Activated CD4-positive, alpha-beta T cell treated with anti-CD3 and anti-CD28 coated beads, Interleukin-2, amount 50 U/mL, for 1 hour (primary cell): ENCODE measurements around the gene C17orf113.
"Not testable (repeated sequence)": the region's sequence is repeated elsewhere in the genome, so short reads cannot be mapped to it uniquely, and the experiment has no call there.

Experiments
- DNase-seq: peaks from one replicate; pipeline ENCODE4 v3.0.0-alpha.2; 2020

Gene C17orf113

DNA sequence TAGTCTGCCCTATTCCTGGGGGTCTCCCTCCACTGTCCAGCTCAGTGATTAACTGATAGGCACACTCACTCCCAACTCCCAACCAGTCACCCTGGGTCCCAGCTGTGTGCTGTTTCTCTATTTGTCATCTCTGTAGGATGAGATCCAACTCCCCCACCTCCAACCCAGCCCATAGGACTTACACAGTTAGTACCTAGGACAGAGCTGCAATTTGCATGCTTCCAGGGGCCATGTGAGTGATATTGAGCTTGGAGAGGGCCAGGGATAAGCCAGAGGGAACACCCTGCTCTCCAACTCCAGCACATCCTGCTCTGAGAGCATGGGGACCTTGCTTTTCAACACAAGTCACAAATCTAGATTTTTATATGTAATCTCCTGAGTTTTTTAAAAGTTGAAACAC is 8.8 kb downstream of the C17orf113 start:
- no peak for DNase-seq

DNA sequence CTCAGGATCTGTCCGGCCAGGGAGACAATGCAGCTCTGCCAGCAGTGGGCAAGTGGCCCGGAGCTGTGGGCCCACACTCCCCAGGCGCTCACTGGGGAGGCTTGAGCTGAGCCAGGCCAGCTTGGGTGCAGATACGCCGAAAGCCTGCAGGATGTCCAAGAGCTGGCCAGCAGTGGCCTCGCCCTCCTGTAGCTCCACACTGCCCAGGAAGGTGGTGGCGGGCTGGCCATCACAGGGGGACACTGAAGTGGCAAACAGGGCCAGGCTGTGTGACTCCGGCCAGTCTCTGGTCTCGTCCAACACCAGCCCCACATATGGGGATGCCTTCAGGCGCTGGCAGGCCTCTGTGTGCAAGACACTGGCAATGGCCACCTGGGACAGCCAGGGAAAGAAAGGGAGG is 9.6 kb downstream of the C17orf113 start:
- DNase-seq = no peak

DNA sequence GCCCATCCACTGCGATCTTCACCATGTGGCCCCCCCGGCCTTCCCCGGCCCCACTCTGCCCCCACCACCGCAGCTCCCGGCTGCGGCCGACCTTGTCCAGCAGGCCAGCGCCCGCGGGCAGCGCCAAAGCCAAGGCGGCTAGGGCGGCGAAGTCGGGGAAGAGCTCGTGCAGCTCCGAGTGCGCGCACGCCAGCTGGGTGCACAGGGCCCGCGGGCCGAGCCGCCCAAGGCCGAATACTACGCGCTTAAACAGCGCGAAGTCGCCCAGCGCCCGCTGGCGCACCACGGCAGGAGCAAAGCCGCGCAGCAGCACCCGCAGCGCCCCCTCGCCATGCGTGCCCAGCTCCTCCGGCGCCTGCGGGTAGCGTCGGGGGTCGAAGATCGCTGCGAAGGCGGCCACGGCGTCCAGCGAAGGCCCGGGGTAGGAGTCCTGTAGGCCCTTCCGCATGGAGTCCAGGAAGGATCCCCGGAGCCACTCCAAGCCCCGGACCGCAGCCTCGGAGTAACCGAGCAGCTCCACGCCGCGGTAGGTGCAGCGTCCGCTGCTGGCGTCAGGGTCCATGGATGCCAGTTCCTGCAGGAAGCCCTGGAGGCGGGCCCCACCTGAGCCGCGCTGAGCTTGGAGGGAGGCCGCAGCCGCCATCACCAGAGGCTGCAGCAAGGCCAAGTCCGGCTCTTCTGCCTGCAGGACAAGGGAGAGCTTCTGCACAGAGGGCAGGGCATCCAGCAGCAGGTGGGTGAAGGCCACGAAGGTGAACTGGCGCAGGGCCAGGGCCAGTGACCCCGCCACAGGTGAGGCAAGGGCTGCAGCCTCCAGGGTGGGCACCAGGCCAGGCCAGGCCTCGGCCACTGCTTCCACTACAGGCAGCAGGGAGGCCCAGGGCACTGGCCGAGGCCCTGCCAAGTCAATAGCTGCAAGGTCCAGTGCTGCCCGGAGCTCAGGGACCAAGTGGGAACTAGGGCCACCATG is 10.3 kb downstream of the C17orf113 start:
- no peak for DNase-seq

DNA sequence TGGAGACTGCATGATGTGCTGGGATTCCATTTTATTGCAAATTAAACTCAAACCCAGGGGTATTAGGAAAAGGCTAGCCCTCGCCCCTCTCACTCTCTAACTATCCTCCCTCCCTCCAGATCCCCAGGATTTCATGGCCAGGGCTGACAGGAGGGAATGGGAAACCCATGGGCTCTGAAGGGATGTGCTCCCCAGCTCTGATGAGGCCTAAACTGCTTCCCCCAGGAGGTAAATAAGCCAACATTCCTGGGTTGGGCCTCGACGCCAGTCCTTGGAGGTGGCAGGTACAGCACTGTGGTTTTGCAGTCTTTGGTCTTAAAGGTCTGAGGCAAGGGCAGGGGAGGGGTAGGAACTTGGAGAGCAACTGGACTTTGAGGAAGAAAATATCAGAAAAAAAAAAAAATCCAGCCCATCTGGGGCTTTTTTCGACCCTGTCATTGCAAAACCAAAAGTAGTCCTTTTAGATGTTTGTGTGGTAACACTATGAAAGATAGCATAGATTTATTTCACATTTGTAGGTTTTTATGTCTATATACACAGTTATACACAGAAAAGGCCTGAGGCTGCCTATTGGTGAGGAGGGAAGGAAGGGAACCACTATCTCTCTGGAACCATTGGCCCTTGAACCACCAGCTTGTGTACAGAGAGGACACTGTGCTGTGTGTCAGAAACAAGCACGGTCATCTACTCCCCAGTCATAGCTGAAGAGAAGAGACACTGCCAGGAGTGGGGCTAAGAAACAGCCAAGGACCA is 12.0 kb downstream of the C17orf113 start:
- DNase-seq = no peak

DNA sequence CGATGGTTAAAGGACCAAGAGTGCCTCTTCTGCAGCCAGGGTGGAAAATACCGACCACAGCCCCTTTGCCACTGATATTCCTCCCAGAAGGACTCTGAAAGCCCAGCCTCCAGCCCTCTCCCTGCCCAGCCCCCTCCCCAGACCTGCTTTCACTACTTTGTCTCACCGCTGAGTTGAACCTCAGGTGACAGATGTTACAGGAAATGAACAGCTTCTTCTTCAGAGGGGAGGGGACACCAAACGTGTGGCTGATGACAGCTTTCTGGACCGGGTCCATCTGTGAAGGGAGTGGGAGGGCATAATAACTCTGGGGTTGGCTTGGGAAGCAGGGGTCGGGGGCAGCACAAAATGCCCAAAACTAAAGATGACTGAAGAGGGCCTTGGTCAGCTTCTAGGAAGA is 16.3 kb downstream of the C17orf113 start:
- no peak for DNase-seq

DNA sequence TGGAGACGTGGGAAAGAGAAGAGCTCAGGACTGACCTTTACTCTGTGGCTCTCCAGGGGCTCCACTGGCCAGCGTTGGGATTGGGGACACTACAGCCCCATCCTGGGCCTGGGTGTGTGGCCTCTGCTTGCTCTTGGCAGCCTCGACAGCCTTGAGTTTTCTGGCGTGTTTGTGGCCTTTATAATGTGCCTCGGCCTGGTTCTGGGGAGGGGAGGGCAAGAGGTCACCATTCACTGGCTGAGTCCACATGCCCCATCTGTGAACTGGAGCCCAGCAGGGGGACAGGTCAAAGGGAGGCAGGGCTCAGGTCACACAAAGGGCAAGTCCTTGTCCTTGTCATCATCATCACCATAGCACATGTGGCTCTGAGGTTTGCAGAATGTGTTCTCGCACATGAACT is 18.8 kb downstream of the C17orf113 start:
- DNase-seq = no peak

DNA sequence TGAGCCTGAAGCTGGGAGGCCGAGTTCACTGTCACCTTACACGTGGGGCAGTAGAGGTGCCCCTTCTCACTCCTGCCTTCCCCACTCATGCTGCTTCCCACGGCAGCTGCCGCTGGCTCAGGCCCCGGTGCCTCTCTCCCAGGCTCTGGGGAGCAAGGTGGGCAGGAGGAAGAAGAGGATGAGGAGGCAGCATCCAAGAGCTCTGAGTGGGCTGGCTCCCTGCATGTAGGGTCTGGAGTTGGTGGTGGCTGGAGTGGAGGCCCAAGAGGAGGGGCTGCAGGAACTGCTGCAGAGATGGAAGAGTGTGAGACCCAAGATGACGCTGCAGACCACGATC is 21.6 kb downstream of the C17orf113 start:
- DNase-seq = no peak

DNA sequence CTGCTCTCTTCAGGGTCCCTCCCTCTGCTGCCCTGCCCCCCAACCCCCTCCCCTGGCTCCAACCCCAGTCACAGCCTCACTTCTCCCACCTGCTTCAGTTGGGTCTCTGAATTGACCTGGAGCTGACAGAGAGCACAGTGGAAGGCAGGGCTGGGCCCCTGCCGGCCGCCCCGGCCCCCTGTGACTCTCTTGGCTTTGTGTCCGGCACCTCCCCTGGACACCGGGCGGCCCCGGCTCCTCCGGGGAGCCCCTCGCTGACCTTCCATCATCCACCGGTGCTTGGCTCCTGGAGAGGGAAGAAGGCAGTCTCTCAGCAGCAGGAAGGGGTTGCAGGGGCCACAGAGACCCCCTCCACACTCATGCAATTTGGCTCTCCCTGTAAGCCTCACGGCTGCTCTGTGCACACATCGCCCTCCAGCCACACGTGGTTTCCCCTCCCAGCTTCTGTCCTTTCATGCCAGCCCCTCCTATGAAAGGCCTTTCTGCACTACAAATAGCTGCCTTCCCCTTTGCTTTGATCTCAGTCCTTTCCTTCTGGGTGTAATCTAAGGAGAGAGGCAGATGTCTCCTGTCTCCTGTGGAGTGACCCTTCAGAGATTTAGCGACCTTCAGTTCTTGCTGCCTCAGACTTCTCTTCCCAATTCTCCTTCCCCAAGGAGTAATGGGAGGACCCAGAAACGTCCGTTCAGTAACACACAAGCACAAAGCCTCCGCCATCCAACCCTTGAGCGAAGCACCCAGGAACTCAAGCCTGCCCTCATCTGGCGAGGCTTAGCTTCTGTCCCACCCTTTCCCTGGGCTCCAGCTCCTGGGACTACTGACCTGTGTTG is 22.2 kb downstream of the C17orf113 start:
- DNase-seq = no peak

DNA sequence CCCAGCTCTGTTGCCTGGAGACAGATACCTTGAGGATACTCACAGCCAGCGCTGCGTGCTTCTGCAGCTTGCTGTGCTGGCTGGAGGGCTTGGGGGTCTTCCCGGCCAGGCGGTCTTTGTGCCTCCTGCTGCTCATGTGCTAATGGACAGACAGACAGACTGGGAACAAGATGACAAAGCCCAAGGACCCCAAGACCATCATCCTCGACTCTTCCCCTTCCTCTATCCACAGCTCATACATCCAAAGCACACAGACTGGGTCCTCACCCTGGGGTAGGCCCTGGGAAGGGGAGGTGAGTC is 22.9 kb downstream of the C17orf113 start:
- DNase-seq = no peak

DNA sequence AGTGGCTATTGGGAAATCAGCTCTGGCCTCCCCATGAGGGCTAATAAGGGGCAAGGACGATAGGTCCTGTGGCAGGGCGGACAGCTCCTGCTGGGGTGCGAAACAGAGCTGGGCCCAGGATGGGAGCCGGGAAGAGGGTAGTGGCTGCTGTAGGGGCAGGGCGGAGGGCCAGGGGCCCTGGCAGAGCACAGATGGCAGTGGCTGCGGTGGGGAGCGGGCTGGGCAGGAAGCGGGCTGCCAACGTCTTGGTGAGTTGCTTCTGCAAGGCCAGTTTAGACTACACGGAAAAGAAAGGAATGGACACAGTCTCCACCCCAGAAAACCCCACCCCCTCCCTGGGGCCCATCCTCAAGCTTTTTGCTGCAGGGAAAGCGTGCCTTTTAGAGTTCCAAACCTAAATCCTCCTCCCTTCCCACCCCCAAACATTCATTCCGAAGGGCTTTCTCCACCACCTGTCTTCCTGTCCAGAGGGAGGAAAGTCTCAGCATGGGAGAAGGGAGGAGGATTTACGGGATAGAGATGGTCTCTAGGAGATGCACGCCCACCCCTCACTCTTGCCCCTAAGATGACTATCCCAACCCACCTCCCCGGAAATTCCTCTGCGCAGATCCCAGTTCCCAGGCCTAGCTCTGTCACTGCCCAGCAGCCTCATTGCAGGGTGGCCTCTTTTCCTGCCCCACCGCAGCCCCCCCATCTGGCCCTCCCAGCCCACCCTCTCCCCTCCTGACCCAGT is 23.4 kb downstream of the C17orf113 start:
- no peak for DNase-seq

DNA sequence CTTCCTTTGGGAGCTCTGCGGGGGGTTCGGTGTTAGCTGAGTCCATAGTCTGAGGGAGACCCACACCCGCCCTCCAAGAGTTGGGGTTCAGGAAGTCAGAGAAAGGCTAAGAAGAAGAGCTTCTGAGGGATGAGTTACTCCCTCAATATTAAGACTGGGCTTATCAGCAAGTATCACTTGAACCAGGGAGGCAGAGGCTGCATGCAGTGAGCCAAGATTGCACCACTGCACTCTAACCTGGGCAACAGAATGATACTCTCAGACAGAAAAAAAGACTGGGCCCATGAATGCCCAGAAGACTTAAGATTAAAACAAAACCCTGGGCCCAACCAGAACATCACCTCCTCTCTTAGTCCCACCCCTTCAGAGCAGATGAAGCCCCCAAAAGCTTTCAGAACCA is 24.5 kb downstream of the C17orf113 start:
- DNase-seq = no peak

DNA sequence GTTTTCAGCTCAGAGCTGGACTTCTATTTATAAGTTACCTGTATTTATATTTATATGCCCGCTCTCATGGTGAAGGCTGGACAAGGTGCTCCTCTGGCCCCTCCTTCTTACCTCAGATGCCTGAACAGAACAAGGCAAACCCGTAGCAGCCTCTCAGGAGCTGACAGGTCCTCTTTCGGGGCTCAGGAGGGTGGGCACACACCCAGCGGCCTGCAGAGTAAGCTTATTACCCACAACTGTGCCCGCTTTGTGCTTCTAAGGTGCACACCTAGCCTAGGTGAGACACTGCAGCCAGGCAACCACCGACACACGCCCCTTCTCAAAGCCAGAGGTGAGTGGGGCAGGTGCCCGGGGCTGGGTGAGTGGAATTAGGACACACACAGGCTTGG is 25.2 kb downstream of the C17orf113 start:
- DNase-seq = no peak

DNA sequence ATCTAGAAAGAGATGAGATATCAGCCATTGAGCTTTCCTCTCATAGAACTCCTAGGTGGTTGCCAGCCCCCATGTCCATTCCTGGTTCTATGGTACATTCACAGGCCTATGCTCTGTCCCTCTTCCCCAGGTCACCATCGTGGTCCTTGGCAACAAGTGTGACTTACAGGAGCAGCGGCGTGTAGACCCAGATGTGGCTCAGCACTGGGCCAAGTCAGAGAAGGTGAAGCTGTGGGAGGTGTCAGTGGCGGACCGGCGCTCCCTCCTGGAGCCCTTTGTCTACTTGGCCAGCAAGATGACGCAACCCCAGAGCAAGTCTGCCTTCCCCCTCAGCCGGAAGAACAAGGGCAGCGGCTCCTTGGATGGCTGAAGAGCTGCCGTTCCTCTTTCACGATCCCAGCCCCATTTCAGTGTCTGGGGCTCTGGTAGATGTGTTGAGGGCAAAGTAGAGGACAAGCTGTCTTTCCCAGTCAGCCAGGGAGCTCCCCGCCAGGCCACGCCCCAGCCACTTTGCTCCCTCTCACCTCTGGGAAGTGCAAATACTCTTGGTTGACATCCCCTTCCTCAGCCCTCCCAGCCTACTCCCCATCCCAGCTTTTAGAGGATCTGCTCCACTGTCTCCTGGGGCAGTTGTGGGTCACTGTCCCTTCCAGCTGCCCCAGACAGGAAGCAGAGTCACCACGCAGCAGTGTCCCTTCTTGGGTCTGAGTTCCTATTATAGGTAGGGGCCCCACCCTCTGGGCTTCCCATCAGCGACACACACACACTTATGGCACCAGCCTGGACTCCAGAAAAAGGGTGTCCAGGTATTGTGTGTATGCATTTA is 26.7 kb downstream of the C17orf113 start:
- DNase-seq = no peak

DNA sequence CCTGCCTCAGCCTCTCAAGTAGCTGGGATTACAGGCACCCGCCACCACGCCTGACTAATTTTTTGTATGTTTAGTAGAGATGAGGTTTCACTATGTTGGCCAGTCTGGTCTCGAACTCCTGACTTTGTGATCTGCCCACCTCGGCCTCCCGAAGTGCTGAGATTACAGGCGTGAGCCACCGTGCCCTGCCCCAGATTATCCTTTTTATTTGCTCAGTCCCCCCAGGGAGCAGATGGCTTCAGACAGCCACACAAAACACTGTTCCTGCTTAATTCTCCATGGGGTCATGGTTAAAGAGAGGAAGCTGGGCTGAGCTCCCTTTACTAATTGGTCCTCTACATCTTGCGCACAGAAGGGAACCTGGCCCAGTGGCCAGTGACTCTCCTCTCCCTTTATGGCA is 29.6 kb downstream of the C17orf113 start:
- DNase-seq = not testable (repeated sequence)

DNA sequence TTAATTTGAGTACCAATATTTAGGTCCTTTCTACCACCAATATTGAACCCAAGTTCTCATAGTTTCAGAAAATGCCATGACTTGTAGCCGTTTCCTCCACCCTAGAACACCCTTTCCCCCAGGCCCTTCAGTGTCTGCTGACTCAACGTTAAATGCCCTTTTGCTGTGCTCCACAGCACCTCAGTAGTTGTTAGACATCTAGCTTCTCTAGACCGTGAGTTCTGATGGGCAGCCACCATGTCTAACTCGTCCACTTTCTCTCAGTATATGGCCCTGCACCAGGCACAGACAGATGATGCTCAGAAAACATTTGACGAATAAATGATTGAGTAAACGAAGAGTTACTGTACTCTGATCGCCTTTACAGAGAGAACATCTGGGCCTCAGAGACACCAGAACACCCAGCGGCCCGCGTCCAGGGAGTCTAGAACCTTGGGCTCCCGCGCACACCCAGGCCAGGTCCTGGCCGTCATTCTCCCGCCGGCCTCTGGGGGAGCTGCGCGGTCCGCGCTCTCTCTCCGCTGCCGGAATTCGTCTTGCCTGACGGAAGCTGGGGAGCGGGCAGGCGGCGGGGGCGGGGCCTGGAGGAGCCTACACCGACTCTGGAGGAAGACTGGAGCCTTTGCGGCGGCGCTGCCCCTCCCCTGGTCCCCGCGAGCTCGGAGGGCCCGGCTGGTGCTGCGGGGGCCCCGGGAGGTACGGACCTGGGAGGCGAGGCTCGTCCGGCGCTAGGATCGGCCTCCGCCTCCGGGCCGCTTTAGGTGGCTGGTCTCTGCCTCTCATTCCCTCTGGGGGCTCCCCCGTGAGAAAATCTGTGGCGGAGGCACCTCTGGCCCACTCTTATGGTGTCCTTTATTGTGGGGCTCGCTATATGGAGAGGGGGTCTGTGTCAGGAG is 30.6 kb downstream of the C17orf113 start, which contains the start of gene NKIRAS2:
NKIRAS2 (plus strand) TSS at position 582 of the 896 bp plus-strand sequence. CDS start 1,488 bp downstream, outside the sequence.
- peak; percentile 92 for DNase-seq

DNA sequence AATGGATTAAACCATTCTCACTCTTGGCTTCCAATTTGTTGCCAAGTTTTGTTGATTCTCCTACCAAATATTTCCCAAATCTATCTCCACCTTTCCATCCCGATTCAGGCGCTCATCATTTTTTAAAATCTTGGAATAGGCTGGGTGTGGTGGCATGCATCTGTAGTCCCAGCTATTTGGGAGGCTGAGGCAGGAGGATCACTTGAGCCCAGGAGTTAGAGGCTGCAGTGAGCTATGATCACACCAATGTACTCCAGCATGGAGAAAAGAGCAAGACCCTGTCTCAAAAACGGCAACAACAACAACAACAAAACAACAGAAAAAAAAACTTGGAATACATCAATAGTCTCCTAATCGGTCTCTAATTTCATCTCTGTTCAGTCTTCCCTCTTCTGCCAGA is 31.4 kb downstream of the C17orf113 start:
- no peak for DNase-seq

DNA sequence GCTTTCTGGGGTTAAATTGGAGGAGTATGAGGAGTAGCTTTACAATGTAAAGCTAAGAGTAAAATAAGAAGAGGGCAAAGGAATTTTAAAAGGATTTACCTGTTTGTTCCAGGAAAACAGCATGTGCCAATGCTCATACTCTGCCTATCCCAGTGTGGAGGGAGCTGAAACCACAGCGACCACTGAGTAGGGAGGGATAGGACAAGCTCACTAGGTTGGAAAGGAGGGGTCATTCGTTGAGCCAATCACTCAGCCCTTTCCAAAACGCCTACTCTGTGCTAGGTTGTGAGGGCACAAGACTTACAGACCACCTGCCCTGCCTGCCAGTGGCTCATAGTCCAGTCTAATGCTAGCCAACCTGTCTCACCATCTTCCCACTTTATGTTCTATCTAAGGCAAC is 32.1 kb downstream of the C17orf113 start:
- DNase-seq = no peak

DNA sequence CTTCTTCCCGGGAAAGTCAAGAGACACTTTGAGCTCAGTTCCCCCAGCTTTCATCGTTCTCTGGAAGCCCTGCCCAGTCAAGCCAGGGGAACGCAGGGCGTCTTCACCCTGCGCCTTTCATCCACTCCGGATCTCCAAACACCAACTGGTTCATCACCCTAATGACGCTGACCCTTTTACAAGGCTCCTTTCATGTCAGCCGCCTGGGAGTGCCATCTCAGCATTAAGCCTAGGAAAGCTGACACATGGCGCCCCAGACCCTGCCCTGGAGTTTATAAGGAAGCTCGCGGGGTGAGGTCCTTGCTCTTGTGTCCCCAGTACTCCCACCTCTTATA is 32.6 kb downstream of the C17orf113 start:
- DNase-seq = no peak

DNA sequence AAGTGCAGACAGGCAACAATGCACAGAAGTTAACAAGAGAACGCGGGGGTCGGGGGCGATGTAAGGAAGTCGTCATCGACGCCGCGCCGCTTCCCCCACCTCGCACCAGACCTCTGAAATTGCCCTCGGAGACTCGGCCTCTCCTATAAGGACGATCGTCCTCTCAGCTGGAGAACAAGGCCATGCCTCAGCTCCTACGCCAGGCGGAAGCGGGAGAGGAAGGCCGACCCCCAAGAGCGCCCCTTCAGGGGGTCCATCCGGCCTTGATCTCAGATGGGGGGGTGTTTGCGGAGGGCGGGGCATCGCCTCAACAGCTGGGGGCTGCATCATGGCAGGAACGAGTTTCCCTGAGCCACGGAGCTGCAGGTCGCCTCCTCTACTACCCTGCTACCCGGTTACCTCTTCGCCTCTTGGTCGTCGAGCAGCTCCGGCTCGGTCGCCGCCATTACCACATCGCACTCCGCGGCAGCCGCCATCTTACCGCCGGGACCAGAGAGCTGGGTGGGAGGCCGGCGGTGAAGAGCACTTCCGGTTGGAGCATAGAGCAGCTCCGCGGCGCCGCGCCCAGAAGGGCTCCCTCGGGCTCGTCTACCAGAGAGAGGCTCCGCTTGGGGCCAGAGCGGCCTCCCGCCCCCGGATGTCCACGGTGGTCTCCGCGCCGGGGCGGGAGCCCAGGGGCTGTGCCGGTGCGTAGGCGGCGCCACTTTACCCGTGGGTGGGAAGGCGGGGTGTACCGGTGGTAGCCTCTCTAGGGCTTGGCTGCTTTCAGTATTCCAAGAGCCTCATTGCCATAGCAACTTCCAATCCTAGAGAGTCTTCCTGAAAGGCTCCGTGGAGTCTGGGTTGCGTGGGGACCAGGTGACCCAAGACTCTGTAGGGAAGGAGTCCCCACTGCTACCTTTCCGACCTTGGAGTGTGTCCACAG is 33.2 kb downstream of the C17orf113 start, which contains the start of gene DNAJC7:
DNAJC7 (minus strand) TSS at position 499 of the 925 bp plus-strand sequence; CDS start at position 476, 23 bp downstream.
- peak; percentile 87 for DNase-seq
